Liver (tissue), 3 donors: Measurements from ENCODE around the gene VAMP4.

ENCODE experiments used
- ATF3 ChIP-seq: IDR thresholded peaks from 2 replicates; pipeline ENCODE4 v1.6.1; 2016; ENCODE audit warnings: antibody characterized with exemption
- CTCF ChIP-seq: fragments of 150-350 bp; IDR thresholded peaks from 2 replicates; pipeline ENCODE4 v1.5.1; 2017; ENCODE audit warnings: improper control_type of control experiment, low read depth, low read length; ENCODE audit not compliant: missing input control
- EGR1 ChIP-seq, 2 donors: IDR thresholded peaks; 2 replicates each; pipeline ENCODE4 v1.6.1; 2016 to 2018; ENCODE audit warnings: antibody characterized with exemption in 2 of 2, low read depth in 2 of 2
- FOXA1 ChIP-seq: IDR thresholded peaks from 2 replicates; pipeline ENCODE4 v1.6.1; 2016; ENCODE audit warnings: antibody characterized with exemption
- GABPA ChIP-seq, 2 donors: IDR thresholded peaks in 1 of 2; conservative IDR thresholded peaks in 1 of 2; 2 replicates each; pipeline ENCODE4 v1.6.1; 2016; ENCODE audit warnings: antibody characterized with exemption in 2 of 2, mild to moderate bottlenecking in 1 of 2, moderate library complexity in 1 of 2
- HNF4A ChIP-seq, 2 donors: conservative IDR thresholded peaks; 2 replicates each; pipeline ENCODE4 v1.6.1; 2016; ENCODE audit warnings: antibody characterized with exemption in 2 of 2, mild to moderate bottlenecking in 2 of 2
- JUND ChIP-seq, 2 donors: IDR thresholded peaks; 2 replicates each; pipeline ENCODE4 v1.6.1; 2016; ENCODE audit warnings: antibody characterized with exemption in 2 of 2
- RAD21 ChIP-seq, 2 donors: IDR thresholded peaks; 2 replicates each; pipeline ENCODE4 v1.6.1; 2016; ENCODE audit warnings: antibody characterized with exemption in 2 of 2, mild to moderate bottlenecking in 2 of 2
- REST ChIP-seq: IDR thresholded peaks from 2 replicates; pipeline ENCODE4 v1.6.1; 2016; ENCODE audit warnings: antibody characterized with exemption, mild to moderate bottlenecking
- SP1 ChIP-seq: IDR thresholded peaks from 2 replicates; pipeline ENCODE4 v1.6.1; 2018; ENCODE audit warnings: antibody characterized with exemption, mild to moderate bottlenecking
- TAF1 ChIP-seq: conservative IDR thresholded peaks from 2 replicates; pipeline ENCODE4 v1.6.1; 2016; ENCODE audit warnings: antibody characterized with exemption, mild to moderate bottlenecking
- YY1 ChIP-seq: IDR thresholded peaks from 2 replicates; pipeline ENCODE4 v1.6.1; 2016; ENCODE audit warnings: antibody characterized with exemption, mild to moderate bottlenecking
- ZBTB33 ChIP-seq: IDR thresholded peaks from 2 replicates; pipeline ENCODE4 v1.6.1; 2016; ENCODE audit warnings: antibody characterized with exemption
- TF ChIP-seq, protein P1 (sequence below): IDR thresholded peaks from 2 replicates; pipeline ENCODE4 v1.6.1; 2016; ENCODE audit warnings: antibody characterized with exemption
- donor health status: healthy.
- donor health status: healthy.

DNA sequence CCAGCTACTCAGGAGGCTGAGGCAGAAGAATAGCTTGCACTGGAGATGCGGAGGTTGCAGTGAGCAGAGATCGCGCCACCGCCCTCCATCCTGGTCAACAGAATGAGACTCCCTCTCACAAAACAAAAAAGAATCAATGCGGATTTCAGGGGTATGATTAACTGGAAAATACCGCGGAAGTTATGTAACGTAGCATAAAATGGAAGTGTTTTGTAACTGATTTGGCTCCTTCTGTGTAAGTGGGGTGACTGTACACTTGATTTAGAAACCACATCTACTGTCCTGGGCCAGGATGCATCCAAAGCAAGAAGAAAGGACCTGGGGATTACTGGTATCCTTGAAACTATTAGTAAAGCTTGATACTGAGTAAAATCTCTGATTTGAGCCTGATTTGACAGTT is 3.1 kb upstream of the VAMP4 start:
- TF ChIP-seq CTCF (no peak), YY1 (no peak), TAF1 (no peak), REST (no peak), RAD21 (IDR thresholded peaks at IDR 0.05) (no peak), GABPA (IDR thresholded peaks at IDR 0.05 in 1 of 2, conservative IDR thresholded peaks at IDR 0.05 in 1 of 2) (no peak), SP1 (no peak), ATF3 (no peak), ZBTB33 (no peak), JUND (IDR thresholded peaks at IDR 0.05) (no peak), HNF4A (conservative IDR thresholded peaks at IDR 0.05) (no peak), EGR1 (IDR thresholded peaks at IDR 0.05; ENCODE audit: low read depth in 2 of 2) (no peak), FOXA1 (no peak)
- TF ChIP-seq, protein P1, sequence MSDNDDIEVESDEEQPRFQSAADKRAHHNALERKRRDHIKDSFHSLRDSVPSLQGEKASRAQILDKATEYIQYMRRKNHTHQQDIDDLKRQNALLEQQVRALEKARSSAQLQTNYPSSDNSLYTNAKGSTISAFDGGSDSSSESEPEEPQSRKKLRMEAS, result no peak
